ENCODE results near the gene DRICH1.
"Not testable (repeated sequence)": the region's sequence is repeated elsewhere in the genome, so short reads cannot be mapped to it uniquely, and the experiment has no call there.

The DRICH1 gene

DNA sequence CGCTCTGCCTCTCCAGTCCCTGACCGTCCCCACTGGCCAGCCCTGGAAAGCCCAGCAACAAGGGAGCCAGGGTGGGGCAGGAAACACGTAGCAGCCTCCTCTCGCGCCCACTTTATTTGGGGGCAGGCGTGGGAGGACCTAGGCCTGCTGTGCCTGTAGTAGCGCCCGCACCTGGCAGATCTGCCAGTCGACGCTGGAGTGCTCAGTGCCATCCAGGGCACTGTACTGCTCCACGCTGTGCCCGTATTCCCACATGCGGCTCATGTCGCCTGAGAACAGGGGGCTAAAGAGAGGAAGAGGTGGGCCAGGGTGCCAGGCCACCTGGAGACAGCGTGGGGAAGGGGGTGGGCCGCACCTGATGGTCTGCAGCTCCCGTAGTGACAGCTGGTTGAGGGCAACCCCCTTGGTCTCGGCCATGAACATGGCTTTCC, 17.0 kb upstream of the DRICH1 start:
- no peak for DNase-seq (ENCODE audit: low spot score)

DNA sequence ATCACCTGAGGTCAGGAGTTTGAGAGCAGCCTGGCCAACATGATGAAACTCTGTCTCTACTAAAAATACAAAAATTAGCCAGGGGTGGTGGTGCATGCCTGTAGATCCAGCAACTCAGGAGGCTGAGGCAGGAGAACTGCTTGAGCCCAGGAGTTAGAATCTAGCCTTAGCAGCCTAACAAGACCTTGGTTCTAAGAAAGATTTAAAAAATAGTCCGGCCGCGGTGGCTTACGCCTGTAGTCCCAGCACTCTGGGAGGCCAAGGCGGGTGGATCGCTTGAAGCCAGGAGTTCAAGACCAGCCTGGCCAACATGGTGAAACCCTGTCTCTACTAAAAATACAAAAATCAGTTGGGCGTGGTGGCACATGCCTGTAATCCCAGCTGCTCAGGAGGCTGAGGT, 14.4 kb upstream of the DRICH1 start:
- DNase-seq (ENCODE audit: low spot score) = not testable (repeated sequence)

DNA sequence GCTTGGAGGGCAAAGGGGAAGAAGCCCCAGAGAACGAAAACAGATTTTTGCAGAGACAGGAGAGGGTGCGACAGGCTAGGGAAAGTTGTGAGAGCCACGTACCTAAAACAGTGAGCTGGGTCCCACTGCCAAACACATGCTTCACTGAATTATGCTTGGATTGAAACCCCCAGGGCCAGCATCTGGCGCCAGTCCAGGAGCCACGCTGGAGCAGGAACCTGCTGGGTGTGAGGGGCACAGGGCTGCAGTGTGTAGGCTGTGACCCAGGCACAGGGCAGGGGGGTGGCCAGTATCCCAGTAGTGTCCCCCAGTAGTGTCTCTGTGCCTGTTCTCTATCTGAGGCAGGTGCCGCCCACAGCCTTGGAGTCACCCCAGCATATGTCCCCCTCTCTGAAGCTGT, 8.1 kb upstream of the DRICH1 start:
- not testable (repeated sequence) for DNase-seq (ENCODE audit: low spot score)

DNA sequence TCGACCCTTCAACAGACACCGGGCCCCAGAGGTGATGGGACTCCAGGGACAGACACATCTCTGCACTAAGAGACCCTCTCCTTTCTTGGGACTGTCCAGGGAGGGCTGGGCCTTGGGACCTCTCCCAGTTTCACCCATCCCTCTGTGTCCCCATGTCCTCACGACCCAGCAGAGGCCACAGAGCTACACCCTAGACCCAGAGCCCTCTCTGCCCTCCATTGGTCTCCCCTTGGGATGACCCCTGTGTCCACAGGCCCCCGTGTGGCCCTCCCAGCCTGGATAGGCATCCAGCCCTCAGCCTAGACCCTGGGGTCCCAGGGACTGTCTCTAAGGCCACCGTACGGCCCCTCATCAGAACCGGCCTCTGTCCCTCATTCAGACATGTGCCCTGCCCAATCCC, 7.5 kb upstream of the DRICH1 start:
- DNase-seq (ENCODE audit: low spot score) = no peak

DNA sequence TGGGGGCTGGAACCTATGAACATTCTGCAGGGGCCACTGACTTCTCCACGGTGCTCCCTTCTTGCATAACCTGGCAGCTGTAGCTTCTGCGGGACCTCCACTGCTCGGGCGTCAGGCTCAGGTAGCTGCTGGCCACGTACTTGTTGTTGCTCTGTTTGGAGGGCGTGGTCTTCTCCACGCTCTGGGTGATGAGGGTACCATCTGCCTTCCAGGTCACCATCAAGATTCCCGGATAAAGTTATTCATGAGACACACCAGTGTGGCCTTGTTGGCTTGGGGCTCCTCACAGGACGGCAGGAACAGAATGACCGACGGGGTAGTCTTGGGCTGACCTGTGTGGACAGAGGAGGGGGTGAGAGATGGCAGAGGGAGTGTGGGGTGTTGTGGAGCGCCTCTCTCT, 6.5 kb upstream of the DRICH1 start:
- DNase-seq (ENCODE audit: low spot score) = no peak

DNA sequence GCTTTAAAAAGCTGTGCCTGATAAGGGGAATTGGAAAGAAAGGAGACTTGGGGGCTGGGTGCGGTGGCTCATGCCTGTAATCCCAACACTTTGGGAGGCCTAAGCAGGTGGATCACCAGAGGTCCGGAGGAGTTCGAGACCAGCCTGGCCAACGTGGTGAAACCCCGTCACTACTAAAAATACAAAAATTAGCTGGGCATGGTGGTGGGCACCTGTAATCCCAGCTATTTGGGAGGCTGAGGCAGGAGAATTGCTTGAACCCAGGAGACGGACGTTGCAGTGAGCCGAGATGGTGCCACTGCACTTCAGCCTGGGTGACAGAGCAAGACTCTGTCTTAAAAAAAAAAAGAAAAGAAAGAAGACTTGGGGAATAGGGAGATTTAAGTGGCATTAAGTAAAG, 3.2 kb upstream of the DRICH1 start:
- DNase-seq (ENCODE audit: low spot score) = not testable (repeated sequence)

DNA sequence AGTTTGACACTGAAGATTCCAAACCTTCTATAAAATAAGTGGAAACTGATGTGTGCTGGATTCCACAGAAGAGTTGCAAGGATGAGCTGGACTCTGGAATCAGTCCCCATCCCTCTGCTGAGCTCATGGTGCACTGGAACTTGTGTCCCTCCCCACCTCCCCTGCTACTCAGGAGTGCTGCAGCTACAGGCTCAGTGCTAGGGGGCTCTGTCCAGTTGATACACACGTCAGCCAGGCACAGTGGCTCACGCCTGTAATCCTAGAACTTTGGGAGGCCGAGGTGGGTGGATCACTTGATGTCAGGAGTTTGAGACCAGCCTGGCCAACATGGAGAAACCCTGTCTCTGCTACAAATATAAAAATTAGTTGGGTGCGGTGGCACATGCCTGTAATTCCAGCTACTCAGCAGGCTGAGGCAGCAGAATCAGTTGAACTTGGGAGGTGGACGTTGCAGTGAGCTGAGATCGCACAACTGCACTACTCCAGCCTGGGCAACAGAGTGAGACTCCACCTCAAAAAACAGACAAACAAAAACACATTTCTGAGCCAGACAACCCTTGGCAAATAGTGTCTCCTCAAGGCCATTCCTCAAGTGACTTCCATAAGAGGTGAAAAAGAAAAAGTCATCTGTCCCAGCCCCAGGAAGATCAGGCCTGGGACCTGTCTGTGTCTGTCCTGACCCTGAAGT, 3.9 kb downstream of the DRICH1 start:
- DNase-seq (ENCODE audit: low spot score) = not testable (repeated sequence)

DNA sequence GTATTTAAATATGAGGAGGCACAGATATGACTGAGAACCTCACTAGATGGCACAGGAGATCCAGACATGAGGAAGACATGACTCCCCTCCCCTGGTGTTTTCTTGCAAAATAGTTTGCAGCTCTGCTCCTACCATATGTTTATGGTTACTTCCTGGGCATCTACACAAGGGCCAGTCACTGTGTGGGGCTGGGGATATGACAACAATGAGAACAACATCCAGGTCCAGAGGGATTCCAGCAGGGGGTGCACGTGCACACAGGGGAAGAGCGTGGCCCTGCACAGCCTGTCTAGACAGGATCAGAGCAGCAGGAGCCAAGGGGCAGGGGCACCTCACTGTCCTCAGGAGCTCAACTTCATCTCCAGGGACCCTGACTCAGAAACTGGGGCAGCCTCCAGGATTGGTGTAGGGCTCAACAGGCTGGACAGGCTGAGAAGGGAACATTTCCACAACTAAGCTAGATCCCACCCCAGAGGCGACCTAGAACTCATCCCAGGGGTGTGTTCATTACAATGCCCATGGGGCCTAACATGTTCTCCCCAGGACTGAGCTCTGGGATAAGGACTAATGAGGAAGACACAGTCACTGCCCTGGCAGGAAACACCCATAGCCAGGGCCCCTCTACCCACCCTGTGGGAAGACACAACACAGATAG, 4.6 kb downstream of the DRICH1 start:
- DNase-seq (ENCODE audit: low spot score) = peak; percentile 59

DNA sequence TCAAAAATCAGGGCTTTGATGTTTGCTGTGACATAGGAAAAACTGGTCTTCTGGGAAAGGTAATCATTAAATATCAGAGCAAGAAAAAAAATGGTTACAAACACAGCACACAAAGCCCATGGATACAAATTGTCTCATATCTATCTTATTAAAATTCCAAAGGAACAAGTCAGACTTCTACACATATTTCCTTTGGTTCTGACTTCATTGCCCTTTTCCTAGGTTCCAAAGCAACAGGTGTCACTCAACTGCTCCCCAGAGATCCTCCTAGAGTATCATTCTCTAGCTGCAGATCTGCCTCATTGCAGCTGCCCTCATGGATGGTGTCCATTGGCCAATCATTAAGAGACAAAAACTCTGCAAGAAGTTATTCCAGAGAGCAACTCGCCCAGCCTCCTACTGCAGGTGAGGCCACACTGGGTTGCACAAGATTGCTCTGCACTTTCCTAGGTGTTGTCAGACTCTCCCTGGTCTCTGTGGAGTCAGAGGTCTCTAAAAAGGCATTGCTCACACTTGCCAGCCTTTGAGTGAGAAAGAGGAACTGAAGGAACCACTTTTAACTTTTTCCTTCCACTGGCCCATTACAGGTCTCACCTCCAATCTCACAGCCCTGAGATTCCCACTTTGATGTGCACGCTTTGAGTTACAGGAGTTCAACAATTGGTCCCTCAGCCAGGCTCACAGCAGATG, 5.7 kb downstream of the DRICH1 start:
- DNase-seq (ENCODE audit: low spot score) = no peak

DNA sequence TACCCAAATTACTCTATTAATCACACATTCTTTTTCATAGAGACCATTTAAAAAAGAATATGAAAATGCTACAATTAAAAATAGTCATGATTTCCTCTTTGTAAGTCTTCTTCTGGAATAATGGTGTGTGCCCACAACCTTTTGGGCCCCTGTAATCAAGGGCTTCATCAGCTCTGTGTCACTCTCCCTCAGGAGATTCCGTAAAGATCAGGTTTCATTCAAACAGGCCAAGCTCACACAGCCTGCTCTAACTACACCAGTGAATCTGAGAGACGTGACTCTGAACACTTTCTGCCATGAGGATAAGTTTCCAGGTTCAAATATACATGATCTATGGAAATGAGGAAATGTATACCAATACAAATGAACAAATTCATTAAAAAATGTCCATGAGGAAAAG, 9.5 kb downstream of the DRICH1 start:
- no peak for DNase-seq (ENCODE audit: low spot score)

DNA sequence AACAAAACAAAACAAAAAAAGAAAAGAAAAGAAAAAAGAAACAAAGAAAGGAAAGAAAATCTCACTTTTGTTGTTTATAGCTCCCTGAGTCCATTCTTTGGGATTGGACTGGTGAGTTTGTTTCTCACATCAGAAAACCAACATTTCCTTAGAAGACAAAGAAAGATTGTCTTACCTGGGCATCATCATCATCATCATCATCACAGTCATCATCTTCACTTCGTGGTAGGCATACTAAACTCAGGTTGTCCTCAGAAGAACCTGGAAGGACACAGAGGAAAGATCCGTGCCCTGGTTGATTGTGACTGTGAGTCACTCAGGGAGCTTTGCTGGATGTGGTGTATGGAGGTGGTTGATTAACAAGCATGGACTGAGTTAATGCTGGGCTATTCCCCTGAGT, 10.2 kb downstream of the DRICH1 start:
- not testable (repeated sequence) for DNase-seq (ENCODE audit: low spot score)

DNA sequence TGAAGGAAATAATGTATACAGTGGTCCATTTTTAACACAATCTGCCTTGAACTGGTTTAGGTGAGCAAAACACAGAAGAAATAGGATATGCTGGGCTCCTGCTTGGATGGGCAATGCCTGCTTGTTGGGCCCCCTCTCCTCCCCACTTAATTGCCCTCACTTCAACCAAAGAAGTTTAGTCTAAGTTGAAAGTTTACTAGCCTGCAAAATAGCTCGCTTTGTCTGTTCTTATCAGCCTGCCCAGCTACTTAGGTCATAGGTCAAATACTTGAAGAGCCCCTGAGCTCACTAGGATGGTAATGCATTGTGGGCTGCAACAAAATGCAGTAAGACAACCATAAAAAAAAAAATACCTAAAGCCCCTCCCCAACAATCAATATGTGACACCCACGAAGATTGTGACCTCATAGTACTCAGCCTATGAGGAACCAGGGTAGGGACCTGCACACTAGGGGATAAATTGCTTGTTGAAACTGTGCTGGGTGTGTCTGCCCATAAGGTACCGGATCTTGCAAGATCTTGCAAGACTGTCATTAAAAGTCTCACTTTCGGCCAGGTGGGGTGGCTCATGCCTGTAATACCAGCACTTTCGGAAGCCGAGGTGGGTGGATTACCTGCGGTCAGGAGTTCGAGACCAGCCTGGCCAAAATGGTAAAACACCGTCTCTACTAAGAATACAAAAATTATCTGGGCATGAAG, 10.9 kb downstream of the DRICH1 start:
- DNase-seq (ENCODE audit: low spot score) = no peak

DNA sequence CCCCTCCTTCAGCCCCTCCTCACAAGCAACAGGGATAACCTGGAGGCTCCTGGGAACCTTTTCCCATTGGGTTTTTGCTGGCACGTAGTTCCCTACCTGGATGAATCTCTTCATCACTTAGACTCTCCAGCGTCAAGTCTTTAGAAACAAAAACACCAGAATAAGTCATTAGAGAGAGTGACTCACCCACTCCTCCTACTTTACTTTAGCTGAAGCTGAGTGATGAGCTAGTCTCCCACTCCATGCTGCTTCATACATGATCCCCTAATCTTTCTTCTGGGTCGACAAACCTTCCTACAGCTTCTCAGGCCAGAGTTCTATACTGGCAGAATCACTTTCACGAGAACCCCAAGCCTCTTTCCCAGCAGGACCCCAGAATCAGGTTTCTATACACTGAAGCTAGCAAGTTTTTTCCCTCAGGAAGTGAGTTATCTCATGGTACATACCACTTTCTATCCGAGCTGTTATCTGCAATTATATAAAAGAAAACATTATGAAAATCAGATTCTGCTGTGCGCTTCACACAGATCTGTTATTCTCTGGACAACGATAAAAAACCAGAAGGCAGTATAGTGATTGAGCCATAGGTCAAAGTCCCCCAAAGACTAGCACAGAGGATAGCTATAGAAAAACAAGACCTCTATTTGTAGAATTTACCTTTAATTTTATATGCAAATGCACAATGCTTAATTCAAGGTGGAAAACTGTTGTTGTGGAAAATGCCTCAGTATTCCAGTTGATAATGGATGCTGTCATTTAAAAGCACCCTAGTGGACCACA, 18.7 kb downstream of the DRICH1 start:
- no peak for DNase-seq (ENCODE audit: low spot score)

DNA sequence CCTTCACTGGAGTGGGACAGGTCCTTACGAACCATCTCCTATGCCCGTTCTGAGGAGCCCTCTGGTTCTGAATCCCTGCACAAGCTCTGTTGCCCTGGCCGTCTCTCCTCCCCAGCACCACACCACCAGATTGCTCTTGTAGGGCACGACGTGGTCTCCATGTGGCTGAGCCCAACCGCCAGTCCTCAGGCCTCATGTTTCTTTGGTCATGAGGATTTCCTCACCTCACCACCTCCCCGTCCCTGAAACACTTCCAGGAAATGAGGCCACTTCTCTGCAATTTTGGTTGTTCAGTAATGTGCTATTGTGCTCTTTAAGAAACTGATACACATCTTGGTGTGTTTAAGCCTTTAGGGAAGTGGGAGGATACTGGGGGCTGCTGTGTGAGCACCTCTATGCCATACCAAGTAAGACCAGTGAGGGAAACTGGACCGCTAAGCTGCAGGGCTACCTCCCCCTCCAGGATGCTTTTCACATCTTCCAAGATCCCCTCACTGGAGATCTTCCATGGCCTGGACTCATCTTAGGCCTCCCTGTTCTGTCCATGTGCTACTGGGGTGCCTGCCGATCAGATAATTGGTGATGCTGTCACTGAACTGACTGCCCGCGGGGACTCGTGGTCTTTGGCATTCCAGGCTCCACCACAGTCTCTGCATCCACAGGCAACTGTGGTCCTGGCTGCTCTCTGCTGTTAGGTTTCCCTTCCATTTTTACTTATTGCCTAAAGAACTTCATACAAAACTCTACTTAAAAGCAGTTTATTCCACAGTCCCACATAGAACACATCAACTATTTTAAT, 21.9 kb downstream of the DRICH1 start:
- DNase-seq (ENCODE audit: low spot score) = no peak

DNA sequence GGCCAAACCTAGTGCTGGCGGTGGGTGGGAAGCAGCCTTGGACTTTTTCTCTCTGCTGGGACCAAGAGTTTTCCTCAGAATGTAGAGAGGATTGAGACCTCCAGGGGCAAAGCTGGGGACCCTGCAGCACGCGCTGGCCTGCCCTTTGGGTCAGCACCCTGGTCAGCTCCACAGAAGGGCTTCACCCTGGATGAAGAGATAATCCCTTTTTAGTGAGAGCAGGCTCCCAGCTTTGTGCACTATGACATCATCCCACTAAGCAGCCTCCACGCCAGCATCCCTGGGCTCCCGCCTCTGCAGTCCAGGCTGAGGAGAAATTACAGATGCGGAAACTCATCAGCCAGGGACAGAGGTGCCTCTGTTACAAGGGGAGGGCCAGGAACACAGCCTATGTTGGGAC, 23.5 kb downstream of the DRICH1 start:
- DNase-seq (ENCODE audit: low spot score) = no peak

DNA sequence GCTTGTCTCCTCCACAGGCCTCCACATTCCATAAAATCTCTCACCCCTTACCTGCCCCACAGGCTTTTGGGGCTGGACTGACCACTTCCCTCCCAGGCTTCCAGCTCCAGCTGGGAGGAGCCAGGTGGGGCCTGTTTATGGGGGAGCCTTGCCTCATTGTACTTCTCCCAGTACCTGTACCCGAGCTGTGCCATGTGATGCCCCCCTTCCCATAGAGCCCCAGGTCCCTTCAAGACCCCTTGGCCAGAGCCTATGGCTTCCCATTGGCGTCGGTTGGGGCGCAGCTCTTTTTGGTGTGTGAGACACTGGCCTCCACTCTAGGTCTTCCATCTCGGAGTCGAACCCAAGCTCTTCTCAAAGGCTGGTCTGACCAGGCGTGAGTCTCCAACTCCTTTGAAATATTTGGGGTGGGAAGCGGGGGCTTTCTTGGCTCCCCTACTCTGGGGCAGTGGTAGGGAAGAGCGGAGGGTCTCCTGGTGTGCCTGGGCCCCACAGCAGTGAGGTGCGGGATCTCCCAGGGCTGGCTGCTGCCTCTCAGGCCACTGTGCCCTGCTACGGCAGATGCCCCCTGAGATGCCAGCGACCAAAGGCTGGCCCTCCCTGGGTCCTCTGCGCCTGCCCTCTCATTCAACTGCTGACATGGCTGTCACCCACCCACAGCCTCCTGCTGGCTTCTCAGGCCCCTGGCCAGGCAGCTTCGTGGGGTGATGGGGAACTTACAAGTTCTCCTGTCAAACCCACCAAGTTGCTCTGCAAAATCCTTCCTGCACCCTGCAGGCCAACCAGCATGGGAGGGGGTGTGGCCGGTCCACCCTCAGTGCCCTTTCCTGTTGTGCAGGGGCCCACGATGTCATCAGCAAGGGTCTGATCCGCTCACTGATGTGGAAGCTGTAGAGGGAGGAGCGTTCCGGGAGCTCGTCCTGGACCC, 25.7 kb downstream of the DRICH1 start:
- no peak for DNase-seq (ENCODE audit: low spot score)

DNA sequence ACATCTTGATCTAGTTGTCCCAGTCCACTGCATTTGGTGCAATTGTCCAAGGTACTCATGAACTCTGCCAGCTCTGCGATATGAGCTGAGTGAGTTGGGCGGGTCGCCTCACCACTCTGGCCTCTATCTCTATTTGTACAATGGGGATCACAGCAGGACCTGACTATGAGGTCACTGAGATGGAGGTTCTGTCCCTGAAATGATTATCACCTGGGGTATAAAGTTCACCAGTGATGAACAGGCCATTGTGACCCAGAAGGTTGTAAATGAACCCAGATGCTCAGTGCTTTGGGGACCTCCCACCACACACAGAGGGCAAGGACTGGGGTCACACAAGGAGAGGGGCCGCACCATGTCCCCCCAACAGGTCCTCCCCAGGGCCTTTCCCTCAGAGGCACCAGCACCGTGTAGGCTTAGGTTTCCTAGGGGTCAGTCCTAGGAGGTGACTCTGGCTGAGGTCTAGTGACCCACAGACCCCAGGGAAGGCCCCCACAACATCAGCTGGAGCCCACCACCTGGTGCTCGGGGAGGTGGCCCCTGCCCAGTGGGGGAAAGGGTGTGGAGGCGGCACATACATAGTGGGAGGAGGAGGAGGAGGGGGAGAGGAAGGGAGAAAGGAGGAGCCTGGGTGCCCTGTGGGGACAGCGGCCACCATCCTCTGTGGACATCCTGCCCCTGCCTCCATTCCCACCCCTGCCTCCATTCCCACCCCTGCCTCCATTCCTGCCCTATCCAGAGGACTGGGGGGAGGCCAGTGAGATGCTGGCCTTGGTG, 27.0 kb downstream of the DRICH1 start:
- DNase-seq (ENCODE audit: low spot score) = no peak

DNA sequence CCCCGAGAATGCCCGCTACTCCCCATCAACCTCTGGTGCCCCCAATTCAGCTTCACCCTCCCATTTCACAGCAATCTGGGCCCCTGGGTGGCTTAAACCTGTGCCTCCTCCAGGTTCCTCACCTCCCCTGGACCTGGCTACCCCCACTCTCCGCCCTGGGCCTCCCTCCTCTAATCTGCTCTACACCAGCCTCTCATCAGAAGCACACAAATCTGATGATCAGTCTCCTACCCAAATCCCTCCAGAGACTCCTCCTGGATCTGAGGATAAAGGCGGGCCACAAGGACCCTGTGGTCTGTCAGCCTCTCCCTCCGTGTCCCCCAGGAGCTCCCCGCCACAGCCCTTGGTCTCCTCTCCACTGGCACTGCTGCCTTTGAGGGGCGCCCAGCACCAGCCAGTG, 28.9 kb downstream of the DRICH1 start:
- no peak for DNase-seq (ENCODE audit: low spot score)

Measured in CD4-positive, alpha-beta T cell treated with Interleukin-2 at 100 ng/mL for 4 hours (primary cell).